GF-D8 (cell line): Measurements from ENCODE around the gene TEAD4.

Experiments used
- DNase-seq: peaks from one replicate; lab custom pipeline; 2025; lab: John Stamatoyannopoulos, UW

TEAD4 gene

DNA sequence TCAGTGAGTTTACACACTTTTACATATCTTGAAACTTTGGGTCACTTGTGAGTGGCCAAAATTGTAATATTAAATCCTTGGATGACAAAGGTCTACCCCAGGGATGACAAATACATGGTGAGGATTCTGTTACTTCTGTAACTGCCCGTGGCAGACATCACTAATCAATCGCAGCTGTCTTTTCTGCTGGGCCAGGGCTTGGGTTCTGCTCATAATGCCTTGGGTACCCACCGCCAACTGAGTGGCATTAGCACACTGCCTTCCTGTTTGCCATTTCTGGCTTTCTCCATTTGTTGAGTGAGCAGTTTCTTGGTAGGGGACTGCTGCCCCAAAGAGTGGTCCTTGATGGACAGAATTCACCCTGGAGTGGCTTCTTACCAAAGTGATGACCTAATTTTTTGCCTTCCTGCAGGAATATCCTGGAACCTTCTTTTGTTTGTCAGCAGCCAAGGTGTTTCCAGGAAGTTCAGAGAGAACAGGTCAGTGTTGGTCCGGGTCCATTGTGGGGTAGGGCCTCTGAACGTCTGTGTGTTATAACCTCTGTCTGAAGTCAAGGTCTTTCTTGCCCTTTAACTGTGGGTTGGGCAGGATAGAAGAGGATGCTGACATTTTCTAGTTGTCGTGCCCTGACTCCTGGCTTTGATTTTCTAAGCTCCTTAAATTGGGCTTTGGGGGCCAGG, 124.2 kb downstream of the TEAD4 start:
- no peak for DNase-seq

DNA sequence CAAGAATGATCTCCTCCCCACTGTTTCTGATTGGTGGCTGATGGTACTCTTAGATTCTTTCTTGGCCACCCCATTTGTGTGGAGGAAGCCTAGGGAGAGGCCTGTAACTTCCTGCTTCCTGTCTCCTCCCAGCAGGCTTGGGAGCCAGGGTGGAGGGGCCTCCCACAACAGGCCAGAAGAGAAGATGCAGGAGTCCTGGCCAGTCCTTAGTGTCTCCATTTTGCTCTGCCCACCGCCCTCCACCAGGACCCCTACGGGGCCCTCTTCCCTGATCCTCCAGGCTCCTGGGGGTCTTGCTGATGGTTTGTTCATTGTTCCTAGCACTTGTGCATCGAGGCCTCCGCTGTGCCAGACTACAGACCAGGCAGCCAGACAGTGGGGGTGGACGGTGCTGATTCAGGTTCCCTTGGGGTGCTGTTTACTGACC, 124.7 kb downstream of the TEAD4 start:
- DNase-seq, result no peak

- DNase-seq, result no peak
Measured at GRCh38 chr12:3084742-3085141, 125.5 kb downstream of the TEAD4 start.

DNA sequence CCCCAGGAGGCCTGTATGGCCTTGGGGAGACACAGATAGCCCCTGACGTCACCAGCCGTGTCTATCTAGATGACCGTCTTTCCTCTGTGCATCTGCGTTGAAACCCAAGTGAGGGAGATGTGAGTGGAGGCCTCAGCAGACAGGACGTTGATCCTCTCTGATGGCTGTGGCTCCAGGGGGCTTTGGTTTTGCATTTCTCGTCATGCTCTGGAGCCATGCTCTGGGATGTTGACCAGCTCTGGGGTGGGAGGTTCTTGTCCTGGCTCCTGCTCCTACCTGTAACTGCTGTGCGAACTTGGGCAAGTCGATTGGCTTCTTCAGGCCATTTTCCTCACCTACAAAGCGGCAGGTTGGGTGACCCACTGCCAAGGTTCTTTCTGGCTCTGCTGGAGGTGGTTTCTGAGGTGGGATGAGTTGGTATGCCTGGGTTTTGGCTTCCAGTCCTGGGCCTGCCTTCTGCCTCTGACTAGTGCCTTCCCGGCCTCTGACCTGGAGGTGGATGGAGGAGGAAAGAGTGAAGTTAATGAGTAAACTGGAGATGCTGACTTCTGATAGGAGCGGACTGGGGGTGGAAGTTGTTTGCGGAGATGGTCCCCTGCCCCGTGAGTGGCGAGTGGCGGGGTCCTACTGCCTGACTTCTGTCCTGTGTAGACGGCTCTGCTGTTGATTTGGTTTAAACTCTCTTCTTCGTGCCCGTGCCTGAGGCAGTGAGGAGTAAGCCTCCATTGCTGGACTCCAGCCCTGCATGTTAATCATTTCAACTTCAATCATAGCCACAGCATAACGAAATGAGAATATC, 126.3 kb downstream of the TEAD4 start:
- no peak for DNase-seq

DNA sequence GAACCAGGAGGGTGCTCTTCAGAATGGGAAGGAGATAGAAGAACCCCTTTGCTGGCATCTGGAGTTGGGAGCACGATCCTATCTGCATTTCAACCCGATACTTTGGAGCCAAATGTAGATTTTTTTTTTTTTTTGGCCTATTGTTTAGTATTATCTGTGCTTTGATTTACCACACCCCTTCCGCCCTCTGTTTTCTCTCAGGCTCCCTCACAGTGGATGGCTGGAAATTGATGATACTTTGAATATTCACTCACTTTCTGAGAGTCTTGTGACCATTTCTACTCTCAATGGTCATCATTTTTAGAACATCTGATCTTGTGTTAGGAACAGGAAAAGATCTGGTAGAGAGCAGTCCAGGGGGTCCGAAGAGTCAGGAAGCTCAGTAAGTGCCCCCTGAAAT, 127.0 kb downstream of the TEAD4 start:
- DNase-seq, result no peak

DNA sequence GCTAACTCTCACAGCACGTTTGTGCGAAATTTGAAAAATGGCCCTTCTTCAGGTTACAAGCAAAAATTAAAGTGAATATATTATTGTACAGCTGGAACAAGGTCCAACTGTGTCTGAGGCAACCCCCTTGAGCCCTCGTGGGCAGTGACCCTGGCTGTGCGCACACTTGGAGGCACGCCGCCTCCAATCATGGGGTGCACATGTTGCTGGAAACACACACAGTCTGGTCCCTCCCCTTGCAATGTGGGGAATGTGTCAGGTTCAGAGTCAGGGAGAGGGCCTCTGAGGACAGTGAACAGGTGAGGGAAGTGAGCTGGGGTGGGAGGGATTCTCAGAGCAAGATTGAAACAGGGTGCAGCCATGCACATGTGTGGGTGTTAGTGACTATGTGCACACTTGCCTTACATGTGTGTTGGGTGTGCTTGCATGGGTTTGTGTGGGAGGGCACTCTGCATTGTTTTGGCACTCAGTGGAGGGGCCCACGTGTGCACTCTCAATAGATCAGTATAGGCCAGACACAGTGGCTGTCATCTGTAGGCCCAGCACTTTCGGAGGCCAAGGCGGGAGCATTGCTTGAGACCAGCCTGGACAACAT, 127.6 kb downstream of the TEAD4 start:
- DNase-seq, result no peak

GRCh38 chr12:3087758-3088650, 128.8 kb downstream of the TEAD4 start:
- DNase-seq, result no peak

DNA sequence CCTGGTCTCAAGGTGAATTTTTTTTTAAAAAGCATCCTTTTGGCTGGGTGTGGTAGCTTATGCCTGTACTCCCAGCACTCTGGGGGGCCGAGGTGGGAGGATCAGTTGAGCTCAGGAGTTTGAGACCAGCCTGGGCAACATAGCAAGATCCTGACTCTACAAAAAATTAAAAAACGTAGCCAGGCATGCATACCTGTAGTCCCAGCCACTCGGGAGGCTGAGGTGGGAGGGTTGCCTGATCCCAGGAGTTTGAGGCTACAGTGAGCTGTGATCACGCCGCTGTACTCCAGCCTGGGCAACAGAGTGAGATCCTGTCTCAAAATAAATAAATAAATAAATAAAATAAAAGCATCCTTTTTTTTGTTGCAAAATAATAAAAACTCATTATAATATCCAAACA, 130.4 kb downstream of the TEAD4 start:
- no peak for DNase-seq
